Breast epithelium (tissue), 4 donors: Measurements from ENCODE around the gene CRIM1. TPM values are rescaled to one million over a fixed set of nuclear protein-coding genes. Genes with fewer than 3 reads are reported as not detected.

Experiments used
- DNase-seq, 2 donors: peaks; one replicate each; pipeline ENCODE4 v3.0.0-alpha.2; 2019; ENCODE audit warnings: low spot score in 2 of 2
- H3K27ac ChIP-seq, 2 donors: fragments of 200-600 bp; sonication (generic) in 1 of 2; one replicate each; pipeline ENCODE4 v1.5.1; 2016 to 2019; ENCODE audit warnings: mild to moderate bottlenecking in 1 of 2
- H3K27me3 ChIP-seq, 2 donors: fragments of 200-600 bp; sonication (generic) in 1 of 2; one replicate each; pipeline versions ENCODE4 v1.5.1 to v1.6.0; 2017 to 2019; ENCODE audit warnings: control low read depth in 1 of 2, mild to moderate bottlenecking in 1 of 2
- H3K36me3 ChIP-seq: fragments of 200-600 bp; one replicate; pipeline ENCODE4 v1.5.1; 2019
- H3K4me1 ChIP-seq, 2 donors: fragments of 200-600 bp; sonication (generic); one replicate each; pipeline ENCODE4 v1.5.1; 2016 to 2019; ENCODE audit warnings: control low read depth in 1 of 2
- H3K4me3 ChIP-seq, 3 donors: fragments of 200-600 bp; sonication (generic); 1 replicate in 2 of 3; 2 replicates in 1 of 3; pipeline ENCODE4 v1.5.1; 2016 to 2019; ENCODE audit warnings: mild to moderate bottlenecking in 3 of 3, moderate library complexity in 2 of 3
- H3K9me3 ChIP-seq, 2 donors: fragments of 200-600 bp; sonication (generic) in 1 of 2; one replicate each; pipeline ENCODE4 v1.5.1; 2016 to 2019; ENCODE audit warnings: control low read depth in 1 of 2
- CTCF ChIP-seq, 3 donors: fragments of 450-650 bp; IDR thresholded peaks; one replicate each; pipeline ENCODE4 v1.5.1; 2016 to 2017; ENCODE audit warnings: antibody characterized with exemption in 3 of 3, mild to moderate bottlenecking in 3 of 3, moderate library complexity in 3 of 3
- POLR2A ChIP-seq: fragments of 450-650 bp; IDR thresholded peaks from one replicate; pipeline ENCODE4 v1.6.1; 2016; ENCODE audit warnings: antibody characterized with exemption, mild to moderate bottlenecking, moderate library complexity
- POLR2AphosphoS5 ChIP-seq, 3 donors: sonication (generic); formaldehyde crosslinking; IDR thresholded peaks; one replicate each; pipeline ENCODE4 v1.6.1; 2017; ENCODE audit warnings: antibody characterized with exemption in 3 of 3
- intact Hi-C: fragments of 100-400 bp; cut with DNase I; formaldehyde crosslinking; loops from one replicate; pipeline ENCODE4 v1.15.1; 2023; ENCODE audit warnings: low total_unique reads
- total RNA-seq, 3 donors: library from RNA; depleted of rRNA; stranded (reverse); fragments of >200 nt; gene quantifications; one replicate each; pipeline ENCODE4 v1.1.0, GENCODE V29; 2016

Gene CRIM1
- total RNA-seq, 3 donors from 2014 or later, result 166 to 187 (median 178) TPM

- TF ChIP-seq POLR2A (no peak), CTCF (IDR thresholded peaks at IDR 0.05) (no peak), POLR2AphosphoS5 (IDR thresholded peaks at IDR 0.05) (no peak)
- H3K27ac ChIP-seq, result no peak overlapping the region
- peaks cover 15% of the 10 kb centered on the region for H3K36me3 ChIP-seq
- H3K27me3 ChIP-seq, result no peaks in the 10 kb centered on the region
- no peak overlapping the region for H3K4me3 ChIP-seq
- no peaks in the 10 kb centered on the region for H3K4me1 ChIP-seq
- no peak for DNase-seq
- intact Hi-C loops, result loop anchor here (10.0 kb wide), 1 partner anchor 1688 kb away; no protein-coding TSS in a partner anchor
- H3K9me3 ChIP-seq, result no peaks in the 10 kb centered on the region
Observed at GRCh38 chr2:36512705-36513104, 157.1 kb downstream of the CRIM1 start.

- DNase-seq, result no peak
- intact Hi-C loops, result loop anchor here (10.0 kb wide), 1 partner anchor 1689 kb away; no protein-coding TSS in a partner anchor
- H3K4me1 ChIP-seq, result no peaks in the 10 kb centered on the region
- no peak overlapping the region for H3K27ac ChIP-seq
- no peaks in the 10 kb centered on the region for H3K9me3 ChIP-seq
- no peak overlapping the region for H3K4me3 ChIP-seq
- no peaks in the 10 kb centered on the region for H3K27me3 ChIP-seq
- H3K36me3 ChIP-seq, result peaks cover 21% of the 10 kb centered on the region
- TF ChIP-seq POLR2AphosphoS5 (IDR thresholded peaks at IDR 0.05), result no peak
- no peak for TF ChIP-seq CTCF (IDR thresholded peaks at IDR 0.05)
- no peak for TF ChIP-seq POLR2A
Observed at GRCh38 chr2:36513661-36514060, 158.1 kb downstream of the CRIM1 start.

GRCh38 chr2:36515538-36515937 lies 160.0 kb downstream of the CRIM1 start:
- Histone ChIP-seq H3K4me3 (no peak overlapping the region), H3K27me3 (no peaks in the 10 kb centered on the region), H3K36me3 (peaks cover 21% of the 10 kb centered on the region), H3K4me1 (no peaks in the 10 kb centered on the region), H3K9me3 (no peaks in the 10 kb centered on the region), H3K27ac (no peak overlapping the region)
- TF ChIP-seq POLR2AphosphoS5 (IDR thresholded peaks at IDR 0.05), result no peak
- no peak for TF ChIP-seq CTCF (IDR thresholded peaks at IDR 0.05)
- TF ChIP-seq POLR2A, result no peak
- intact Hi-C loops, result loop anchor here (10.0 kb wide), 1 partner anchor 1691 kb away; no protein-coding TSS in a partner anchor
- no peak for DNase-seq

GRCh38 chr2:36516136-36516870 lies 160.7 kb downstream of the CRIM1 start:
- intact Hi-C loops, result loop anchor here (10.0 kb wide), 1 partner anchor 1692 kb away; no protein-coding TSS in a partner anchor
- H3K9me3 ChIP-seq, result no peaks in the 10 kb centered on the region
- H3K36me3 ChIP-seq, result peaks cover 21% of the 10 kb centered on the region
- no peak overlapping the region for H3K27ac ChIP-seq
- no peak for TF ChIP-seq POLR2AphosphoS5 (IDR thresholded peaks at IDR 0.05)
- no peak for TF ChIP-seq CTCF (IDR thresholded peaks at IDR 0.05)
- TF ChIP-seq POLR2A, result no peak
- no peak overlapping the region for H3K4me3 ChIP-seq
- no peaks in the 10 kb centered on the region for H3K4me1 ChIP-seq
- DNase-seq, result no peak
- no peaks in the 10 kb centered on the region for H3K27me3 ChIP-seq

- Histone ChIP-seq H3K4me1 (no peaks in the 10 kb centered on the region), H3K9me3 (no peaks in the 10 kb centered on the region), H3K27ac (no peak overlapping the region), H3K27me3 (no peaks in the 10 kb centered on the region), H3K36me3 (peaks cover 14% of the 10 kb centered on the region), H3K4me3 (no peak overlapping the region)
- TF ChIP-seq POLR2A (no peak), CTCF (IDR thresholded peaks at IDR 0.05) (no peak), POLR2AphosphoS5 (IDR thresholded peaks at IDR 0.05) (no peak)
- intact Hi-C loops, result no loop called here
- no peak for DNase-seq
Observed at GRCh38 chr2:36520431-36520830, 164.9 kb downstream of the CRIM1 start.
